NCI-H1105 treated with DMSO at 0.1 percent for 48 hours (cell line): ENCODE data around the gene OR4D9.

Experiments used
- DNase-seq: peaks from one replicate; lab custom pipeline; 2025; lab: John Stamatoyannopoulos, UW

OR4D9 gene

GRCh38 chr11:59550842-59551658 lies 39.7 kb downstream of the OR4D9 start:
- DNase-seq = peak; percentile 86

DNA sequence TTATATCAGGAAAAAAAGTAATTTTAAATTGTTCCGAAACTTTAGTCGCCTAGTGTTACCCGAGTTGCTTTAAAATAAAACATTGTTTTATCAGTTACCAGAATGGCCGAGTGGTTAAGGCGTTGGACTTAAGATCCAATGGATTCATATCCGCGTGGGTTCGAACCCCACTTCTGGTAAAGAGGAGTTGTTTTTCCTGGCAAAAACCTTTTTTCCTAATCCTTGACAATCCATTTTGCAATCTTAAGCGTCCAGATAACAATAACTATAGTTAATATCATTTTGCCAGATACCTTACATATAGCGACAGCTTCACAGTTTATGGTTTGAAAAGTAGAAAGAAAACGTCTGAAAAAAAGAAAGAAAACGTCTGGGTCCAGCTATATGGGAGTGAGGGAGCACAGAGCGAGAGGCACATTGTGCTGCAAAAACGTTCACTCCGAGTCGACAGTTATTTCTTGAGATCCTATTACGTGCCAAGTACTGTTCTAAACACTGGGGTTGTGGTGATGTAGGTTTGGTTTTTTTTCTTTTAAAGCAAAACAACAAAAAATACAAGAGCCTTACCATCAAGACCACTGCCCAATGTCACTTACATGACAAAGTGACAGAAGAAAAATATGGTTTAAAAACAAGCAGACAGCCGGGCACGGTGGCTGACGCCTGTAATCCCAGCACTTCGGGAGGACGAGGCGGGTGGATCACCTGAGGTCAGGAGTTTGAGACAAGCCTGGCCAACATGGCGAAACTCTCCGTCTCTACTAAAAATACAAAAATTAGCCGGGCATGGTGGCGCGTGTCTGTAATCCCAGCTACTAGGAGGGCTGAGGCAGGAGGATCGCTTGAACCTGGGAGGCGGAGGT lies 40.6 kb downstream of the OR4D9 start:
- no peak for DNase-seq

DNA sequence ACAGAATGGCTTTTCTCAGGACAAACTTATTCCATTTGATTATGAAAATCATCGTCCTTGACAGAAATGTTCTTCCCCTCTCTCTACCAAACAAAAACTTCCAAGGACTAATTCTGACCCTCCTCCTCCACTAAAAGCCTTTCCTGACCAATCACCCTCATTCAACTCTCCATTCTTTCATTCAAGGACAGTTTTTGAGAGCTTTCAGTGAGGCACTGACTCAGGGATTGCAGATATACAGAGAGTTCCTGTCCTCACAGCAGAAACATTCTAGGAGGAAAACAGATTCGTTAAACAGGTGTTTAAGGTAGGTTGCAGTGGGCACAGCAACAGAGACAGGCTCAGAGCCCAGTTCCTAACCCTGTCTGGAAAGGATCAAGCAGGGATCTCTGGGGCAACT lies 41.5 kb downstream of the OR4D9 start:
- DNase-seq = no peak

DNA sequence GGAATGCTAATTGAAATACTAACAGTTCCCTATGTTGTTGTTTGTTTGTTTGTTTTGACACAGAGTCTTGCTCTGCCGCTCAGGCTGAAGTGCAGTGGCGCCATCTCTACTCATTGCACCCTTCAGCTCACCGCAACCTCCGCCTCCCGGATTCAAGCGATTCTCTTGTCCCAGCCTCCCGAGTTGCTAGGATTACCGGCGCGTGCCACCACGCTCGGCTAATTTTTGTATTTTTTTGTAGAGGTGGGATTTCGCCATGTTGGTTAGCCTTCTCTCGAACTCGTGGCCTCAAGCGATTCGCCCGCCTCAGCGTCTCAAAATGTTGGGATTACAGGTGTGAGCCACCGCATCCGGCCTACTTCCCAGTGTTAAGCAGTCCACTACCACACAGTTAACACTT lies 42.0 kb downstream of the OR4D9 start:
- DNase-seq = no peak

DNA sequence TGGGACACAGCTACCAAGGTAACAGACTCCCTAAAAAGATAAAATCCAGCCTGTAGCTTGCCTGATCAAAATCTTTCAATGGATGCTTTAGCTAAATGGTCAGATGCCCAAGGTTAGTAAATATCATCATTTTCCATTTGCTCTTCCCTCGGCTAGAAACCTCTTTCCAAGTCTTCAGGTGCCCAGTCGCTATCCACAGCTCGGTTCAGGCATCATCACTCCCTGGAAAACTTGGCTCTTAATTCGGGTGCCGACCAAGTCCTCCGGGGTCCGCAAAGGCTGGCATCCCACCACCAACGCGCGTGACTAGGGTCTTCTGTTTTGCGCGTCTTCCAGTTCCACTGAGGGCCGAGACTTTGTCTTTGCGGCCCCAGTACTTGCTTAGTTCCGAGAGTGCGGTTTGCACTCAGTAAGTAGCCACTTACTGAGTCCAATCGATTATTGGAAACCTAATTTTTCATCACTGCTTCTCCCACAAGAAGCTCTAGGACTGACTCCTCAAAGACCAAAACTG lies 44.3 kb downstream of the OR4D9 start:
- DNase-seq = no peak

- peak; percentile 23 for DNase-seq
These were observed 45.0 kb downstream of the OR4D9 start for GRCh38 chr11:59556115-59556916.

DNA sequence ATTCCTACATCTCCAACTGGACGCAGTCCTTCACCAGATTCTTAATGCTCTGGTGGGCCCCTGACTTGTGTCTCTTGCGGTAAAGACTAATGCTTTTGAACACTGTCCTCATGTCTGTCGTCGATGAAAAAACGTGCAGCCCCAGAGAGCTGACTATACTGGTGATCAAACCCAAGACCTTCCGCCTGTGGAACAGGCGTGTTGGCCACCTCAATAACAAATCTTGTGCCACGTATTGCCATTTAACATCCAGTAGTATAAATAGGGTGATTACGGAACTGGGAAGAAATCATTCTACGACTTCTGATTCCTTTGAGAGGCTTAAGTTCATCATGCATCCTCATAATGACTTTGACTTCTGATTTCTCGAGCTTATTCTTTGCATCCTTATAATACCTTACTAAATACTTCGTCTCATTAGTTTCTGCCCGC lies 45.6 kb downstream of the OR4D9 start:
- DNase-seq = no peak

DNA sequence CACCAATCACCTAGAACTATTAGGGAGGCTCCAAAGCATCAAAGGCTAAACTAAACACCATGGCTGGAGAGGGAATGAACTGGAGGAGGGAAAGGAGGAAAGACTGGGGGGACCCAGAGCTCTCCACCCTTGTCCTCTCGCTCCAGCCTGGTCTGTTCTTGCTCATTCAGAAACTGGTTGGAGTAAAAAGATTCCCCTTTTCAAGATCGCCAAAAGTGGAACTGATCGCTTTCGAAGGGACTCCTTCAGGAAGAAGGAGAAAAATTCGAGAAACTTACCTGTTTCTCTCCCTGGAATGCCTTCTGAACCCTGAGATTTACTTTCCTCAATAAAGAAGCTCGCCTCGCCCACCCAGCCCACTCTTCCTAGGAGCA lies 46.9 kb downstream of the OR4D9 start:
- no peak for DNase-seq

GRCh38 chr11:59559886-59560285 lies 48.5 kb downstream of the OR4D9 start:
- DNase-seq = no peak

DNA sequence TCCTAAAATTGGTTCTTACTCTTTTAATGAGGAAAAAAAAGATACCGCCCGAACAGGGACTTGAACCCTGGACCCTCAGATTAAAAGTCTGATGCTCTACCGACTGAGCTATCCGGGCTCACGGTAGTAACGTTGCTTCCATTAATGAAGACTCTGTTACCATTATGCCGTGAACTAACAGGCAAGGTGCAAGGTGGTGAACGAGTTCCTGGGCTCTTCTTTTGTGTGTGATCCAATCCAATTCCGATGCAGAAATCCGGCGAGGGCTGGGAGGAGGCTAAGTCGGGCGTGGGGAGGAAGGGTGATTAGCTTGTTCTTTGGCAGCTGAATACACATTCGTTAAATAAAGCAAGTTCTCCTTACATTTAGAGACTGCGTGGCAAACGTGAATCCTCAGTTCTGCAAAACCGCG lies 49.0 kb downstream of the OR4D9 start:
- peak; percentile 61 for DNase-seq

DNA sequence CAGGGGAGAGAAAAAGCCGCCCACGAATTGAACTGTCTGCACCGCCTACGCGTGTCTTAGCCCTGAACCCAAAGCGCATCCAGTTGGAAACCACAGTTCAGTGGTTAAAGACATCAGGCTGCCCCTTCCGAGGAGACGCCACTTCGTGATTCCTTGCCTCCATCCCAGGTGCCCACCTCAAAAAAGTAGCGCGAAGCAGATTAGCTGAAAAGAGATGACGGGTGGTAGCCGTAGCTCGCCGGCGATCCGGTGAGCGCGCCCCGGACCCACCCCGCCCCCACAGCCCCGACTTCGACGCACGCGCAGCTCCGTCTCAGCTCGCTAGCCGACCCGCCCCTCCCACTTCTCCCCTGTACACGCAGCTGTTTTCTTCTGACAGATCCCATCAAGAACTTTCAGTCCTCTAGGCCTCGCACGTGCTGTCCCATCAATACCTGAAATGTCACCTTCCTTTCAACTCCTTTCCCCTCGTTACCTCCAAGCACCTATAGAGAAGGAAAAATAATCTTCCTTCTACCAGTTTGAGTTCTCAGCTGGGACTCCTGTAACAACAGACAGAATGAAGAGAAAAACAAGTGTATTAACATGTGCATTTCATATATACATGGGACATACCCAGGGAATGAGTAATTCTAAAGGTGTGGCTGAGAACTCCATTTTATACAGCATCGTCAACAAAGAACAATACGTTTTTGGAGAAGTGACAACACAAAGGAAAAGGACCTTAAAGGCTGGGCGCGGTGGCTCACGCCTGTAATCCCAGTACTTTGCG lies 49.5 kb downstream of the OR4D9 start:
- DNase-seq = peak; percentile 75

DNA sequence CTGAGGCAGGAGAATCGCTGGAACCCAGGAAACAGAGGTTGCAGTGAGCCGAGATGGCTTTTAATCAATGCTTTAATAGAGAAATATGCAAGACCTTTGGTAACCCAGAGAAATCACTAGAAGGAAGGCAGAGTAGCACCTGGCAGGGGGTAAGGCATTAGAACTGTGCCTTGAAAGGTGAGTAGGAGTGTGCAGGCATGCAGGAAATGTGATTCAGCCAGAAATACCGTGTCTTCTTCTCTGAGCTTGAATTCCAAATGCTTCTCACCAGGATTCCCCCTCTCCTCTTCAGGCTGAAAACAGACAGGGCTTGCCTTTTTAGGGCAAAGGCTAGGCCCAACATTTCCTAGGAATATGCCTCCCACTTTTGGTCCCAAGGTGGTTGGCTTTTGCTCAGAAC lies 51.0 kb downstream of the OR4D9 start:
- no peak for DNase-seq
